HG03575 (cell line): ENCODE results near the gene HIVEP1.
A peak's percentile ranks its signal among the peaks of the same experiment; 100 is the strongest.
"Not testable (repeated sequence)": the region's sequence is repeated elsewhere in the genome, so short reads cannot be mapped to it uniquely, and the experiment has no call there.

Source experiments
- ATAC-seq: cut with Tn5 transposase; IDR thresholded peaks from one replicate; pipeline ENCODE4 v1.9.1; 2021; ENCODE audit not compliant: unreplicated experiment, insufficient number of reproducible peaks, low FRiP score; ENCODE audit errors: extremely low read depth

Gene HIVEP1

GRCh38 chr6:12102350-12102749 is 90.2 kb downstream of the HIVEP1 start:
- ATAC-seq: no peak

- ATAC-seq: no peak
Measured at GRCh38 chr6:12103158-12103557, 91.0 kb downstream of the HIVEP1 start.

GRCh38 chr6:12105271-12105670 is 93.2 kb downstream of the HIVEP1 start:
- ATAC-seq: no peak

GRCh38 chr6:12108376-12108775 is 96.3 kb downstream of the HIVEP1 start:
- not testable (repeated sequence) for ATAC-seq

- ATAC-seq: no peak
Measured at GRCh38 chr6:12110523-12111362, 98.6 kb downstream of the HIVEP1 start.

- ATAC-seq: no peak
Measured at GRCh38 chr6:12111363-12111670, 99.2 kb downstream of the HIVEP1 start.

GRCh38 chr6:12112540-12113189 is 100.6 kb downstream of the HIVEP1 start:
- no peak for ATAC-seq

- no peak for ATAC-seq
Measured at GRCh38 chr6:12113190-12113577, 101.1 kb downstream of the HIVEP1 start.

- ATAC-seq: no peak
Measured at GRCh38 chr6:12114055-12114503, 102.0 kb downstream of the HIVEP1 start.

- ATAC-seq: no peak
Measured at GRCh38 chr6:12115001-12115400, 102.9 kb downstream of the HIVEP1 start.

GRCh38 chr6:12115492-12115891 is 103.4 kb downstream of the HIVEP1 start:
- ATAC-seq: no peak

GRCh38 chr6:12116264-12116800 is 104.2 kb downstream of the HIVEP1 start:
- no peak for ATAC-seq

- ATAC-seq: no peak
Measured at GRCh38 chr6:12116978-12117377, 104.9 kb downstream of the HIVEP1 start.

- ATAC-seq: no peak
Measured at GRCh38 chr6:12118607-12119006, 106.5 kb downstream of the HIVEP1 start.

- peak; percentile 41 for ATAC-seq
Measured at GRCh38 chr6:12119085-12119588, 107.0 kb downstream of the HIVEP1 start.

GRCh38 chr6:12125396-12125795 is 113.3 kb downstream of the HIVEP1 start:
- no peak for ATAC-seq

GRCh38 chr6:12126051-12126450 is 113.9 kb downstream of the HIVEP1 start:
- ATAC-seq: no peak

- no peak for ATAC-seq
Measured at GRCh38 chr6:12129523-12129922, 117.4 kb downstream of the HIVEP1 start.

GRCh38 chr6:12132351-12133222 is 120.5 kb downstream of the HIVEP1 start:
- no peak for ATAC-seq
